HL-60 (cell line): ENCODE measurements around the gene SLK.

Experiments used
- CTCF ChIP-seq: IDR thresholded peaks from one replicate; pipeline ENCODE4 v1.5.1; 2011; ENCODE audit warnings: low read length, control low read depth, inconsistent platforms; ENCODE audit not compliant: insufficient read depth
- GABPA ChIP-seq: IDR thresholded peaks from 2 replicates; pipeline ENCODE4 v1.6.1; 2012; ENCODE audit warnings: low read depth
- POLR2AphosphoS5 ChIP-seq: IDR thresholded peaks from 2 replicates; pipeline ENCODE4 v1.6.1; 2012; ENCODE audit warnings: low read depth
- REST ChIP-seq: IDR thresholded peaks from 2 replicates; pipeline ENCODE4 v1.6.1; 2012; ENCODE audit warnings: low read depth; ENCODE audit not compliant: insufficient replicate concordance

- TF ChIP-seq CTCF (no peak), POLR2AphosphoS5 (no peak), REST (no peak), GABPA (no peak)
Observed at GRCh38 chr10:104069613-104070012, 102.7 kb downstream of the SLK start.
